H1 (cell line): ENCODE data around the gene MYO16. TPM values are rescaled to one million over a fixed set of nuclear protein-coding genes. Genes with fewer than 3 reads are reported as not detected.

ENCODE experiments used
- CTCF ChIA-PET: fragments of 300-600 bp; sonication (Branson Sonifier 250); formaldehyde crosslinking; loops from one replicate; lab custom pipeline; 2021; ENCODE audit not compliant: partially characterized antibody; lab: Charles Lee
- POLR2A ChIA-PET: fragments of 300-600 bp; sonication (Branson Sonifier 250); formaldehyde crosslinking; loops from one replicate; lab custom pipeline; 2021; ENCODE audit warnings: inconsistent platforms; ENCODE audit not compliant: partially characterized antibody; lab: Charles Lee
- DNase-seq, 2 experiments: peaks; one replicate each; pipeline versions ENCODE4 v3.0.0 to v3.0.0-alpha.2; 2010 to 2022; ENCODE audit warnings: low spot score in 2 of 2, low read depth in 1 of 2, mixed read lengths in 1 of 2
- FAIRE-seq: peaks from 2 replicates; lab custom pipeline; 2011; peaks lifted over from hg19 to GRCh38; lab: Jason Lieb, UNC
- H2AFZ ChIP-seq: 2 replicates; pipeline ENCODE4 v1.8.1; 2012; ENCODE audit warnings: low read length, inconsistent platforms
- H2AK5ac ChIP-seq: 2 replicates; pipeline ENCODE4 v1.6.1; 2013; ENCODE audit warnings: low read depth, low read length
- H2BK120ac ChIP-seq: replicated peaks from 2 replicates; pipeline ENCODE3; 2013; ENCODE audit warnings: low read depth, low read length, inconsistent platforms
- H2BK12ac ChIP-seq: 2 replicates; pipeline ENCODE4 v1.6.1; 2013; ENCODE audit warnings: low read depth, low read length
- H2BK15ac ChIP-seq: 2 replicates; pipeline ENCODE4 v1.6.1; 2013; ENCODE audit warnings: low read length
- H2BK20ac ChIP-seq: 2 replicates; pipeline ENCODE4 v1.6.1; 2013; ENCODE audit warnings: low read length
- H2BK5ac ChIP-seq: 2 replicates; pipeline ENCODE4 v1.6.1; 2013; ENCODE audit warnings: low read depth, low read length
- H3K14ac ChIP-seq: 2 replicates; pipeline ENCODE4 v1.6.1; 2013; ENCODE audit warnings: inconsistent platforms; ENCODE audit not compliant: insufficient read length
- H3K18ac ChIP-seq: 2 replicates; pipeline ENCODE4 v1.6.1; 2013; ENCODE audit warnings: low read length; ENCODE audit errors: extremely low read depth
- H3K23ac ChIP-seq: 2 replicates; pipeline ENCODE4 v1.6.1; 2013; ENCODE audit warnings: inconsistent platforms; ENCODE audit not compliant: insufficient read length
- H3K23me2 ChIP-seq: 2 replicates; pipeline ENCODE4 v1.6.1; 2013; ENCODE audit warnings: low read depth, low read length
- H3K27ac ChIP-seq: 2 replicates; pipeline ENCODE4 v1.6.1; 2011; ENCODE audit warnings: low read depth, low read length, inconsistent platforms
- H3K27me3 ChIP-seq, 4 experiments: replicated peaks in 1 of 4; 1 replicate in 1 of 4; 2 replicates in 3 of 4; pipeline versions ENCODE4 v1.6.1 to v1.8.1; 2011 to 2013; ENCODE audit warnings: low read length in 3 of 4, mild to moderate bottlenecking in 3 of 4, inconsistent platforms in 2 of 4, mixed read lengths in 2 of 4, moderate library complexity in 1 of 4; ENCODE audit not compliant: control insufficient read depth in 3 of 4, insufficient read depth in 3 of 4; ENCODE audit errors: extremely low read depth in 1 of 4
- H3K36me3 ChIP-seq, 4 experiments: 2 replicates each; pipeline versions ENCODE4 v1.6.1 to v1.8.1; 2011 to 2013; ENCODE audit warnings: mild to moderate bottlenecking in 4 of 4, low read length in 3 of 4, moderate library complexity in 2 of 4, control low read depth in 1 of 4, inconsistent platforms in 1 of 4; ENCODE audit not compliant: insufficient read depth in 4 of 4, control insufficient read depth in 2 of 4
- H3K4ac ChIP-seq: replicated peaks from 2 replicates; pipeline ENCODE3; 2013; ENCODE audit warnings: low read length, low read depth, mixed read lengths, inconsistent platforms; ENCODE audit not compliant: insufficient read length
- H3K4me1 ChIP-seq, 4 experiments: replicated peaks in 1 of 4; 1 replicate in 1 of 4; 2 replicates in 3 of 4; pipeline versions ENCODE4 v1.6.1 to v1.8.1; 2011 to 2013; ENCODE audit warnings: low read length in 3 of 4, inconsistent platforms in 2 of 4, mixed read lengths in 1 of 4; ENCODE audit not compliant: insufficient read depth in 4 of 4, control insufficient read depth in 3 of 4
- H3K4me2 ChIP-seq, 2 experiments: 2 replicates each; pipeline versions ENCODE4 v1.6.1 to v1.8.1; 2011 to 2013; ENCODE audit warnings: low read depth in 2 of 2, low read length in 2 of 2, control low read depth in 1 of 2, inconsistent platforms in 1 of 2, mild to moderate bottlenecking in 1 of 2; ENCODE audit not compliant: insufficient read depth in 1 of 2
- H3K4me3 ChIP-seq, 4 experiments: fragments of 200-600, 300-600 bp in 1 of 4; sonication (generic), shearing (Covaris generic), sonication (Bioruptor Twin) in 1 of 4; 2 replicates each; pipeline versions ENCODE4 v1.5.1 to v1.8.1; 2011 to 2016; ENCODE audit warnings: low read length in 4 of 4, low read depth in 3 of 4, control low read depth in 2 of 4, inconsistent platforms in 2 of 4, mild to moderate bottlenecking in 2 of 4, mixed read lengths in 1 of 4, moderate library complexity in 1 of 4; ENCODE audit not compliant: insufficient read depth in 2 of 4; ENCODE audit errors: extremely low read depth in 1 of 4
- H3K56ac ChIP-seq: replicated peaks from 2 replicates; pipeline ENCODE3; 2013; ENCODE audit warnings: low read depth, mild to moderate bottlenecking, mixed read lengths, low read length, inconsistent platforms; ENCODE audit not compliant: insufficient read length
- H3K79me1 ChIP-seq: 2 replicates; pipeline ENCODE4 v1.6.1; 2013; ENCODE audit warnings: low read depth, low read length, control low read depth
- H3K79me2 ChIP-seq, 2 experiments: 2 replicates each; pipeline versions ENCODE4 v1.6.1 to v1.8.1; 2012 to 2013; ENCODE audit warnings: low read length in 2 of 2, mild to moderate bottlenecking in 2 of 2, inconsistent platforms in 1 of 2; ENCODE audit not compliant: insufficient read depth in 2 of 2, control insufficient read depth in 1 of 2
- H3K9ac ChIP-seq, 4 experiments: replicated peaks in 1 of 4; 1 replicate in 1 of 4; 2 replicates in 3 of 4; pipeline versions ENCODE4 v1.6.1 to v1.8.1; 2011 to 2013; ENCODE audit warnings: low read depth in 3 of 4, low read length in 3 of 4, control low read depth in 2 of 4, mild to moderate bottlenecking in 2 of 4, moderate library complexity in 2 of 4, inconsistent platforms in 1 of 4; ENCODE audit errors: extremely low read depth in 1 of 4
- H3K9me3 ChIP-seq, 2 experiments: 2 replicates each; pipeline versions ENCODE4 v1.6.1 to v1.8.1; 2012 to 2013; ENCODE audit warnings: mild to moderate bottlenecking in 2 of 2, moderate library complexity in 2 of 2, control low read depth in 1 of 2, inconsistent platforms in 1 of 2, low read depth in 1 of 2, low read length in 1 of 2, mixed read lengths in 1 of 2; ENCODE audit not compliant: insufficient read depth in 2 of 2
- H4K20me1 ChIP-seq, 2 experiments: replicated peaks in 1 of 2; 2 replicates each; pipeline versions ENCODE3 to v1.8.1; 2011 to 2013; ENCODE audit warnings: inconsistent platforms in 2 of 2, low read length in 2 of 2, mild to moderate bottlenecking in 1 of 2; ENCODE audit not compliant: insufficient read depth in 2 of 2, control insufficient read depth in 1 of 2
- H4K5ac ChIP-seq: 2 replicates; pipeline ENCODE4 v1.6.1; 2013; ENCODE audit warnings: low read length, low read depth, mixed read lengths, inconsistent platforms; ENCODE audit not compliant: insufficient read length
- H4K8ac ChIP-seq: 2 replicates; pipeline ENCODE4 v1.8.0; 2013; ENCODE audit warnings: mild to moderate bottlenecking, moderate library complexity, low read length, inconsistent platforms; ENCODE audit not compliant: insufficient read depth; ENCODE audit errors: extremely low read depth
- H4K91ac ChIP-seq: replicated peaks from 2 replicates; pipeline ENCODE3; 2013; ENCODE audit warnings: low read length, mixed read lengths, inconsistent platforms; ENCODE audit not compliant: insufficient read length
- CBX5 ChIP-seq: fragments of 300-800, 300-1000 bp; sonication (generic); IDR thresholded peaks from 2 replicates; pipeline ENCODE4 v1.7.1; 2016; ENCODE audit warnings: antibody characterized with exemption, low read length, low read depth
- CBX8 ChIP-seq: fragments of 300-800, 300-1000 bp; sonication (generic); IDR thresholded peaks from 2 replicates; pipeline ENCODE4 v1.7.1; 2016; ENCODE audit warnings: low read depth, low read length, borderline replicate concordance
- CEBPB ChIP-seq: IDR thresholded peaks from 2 replicates; pipeline ENCODE4 v1.6.1; 2012; ENCODE audit warnings: low read depth, low read length
- CHD1 ChIP-seq: IDR thresholded peaks from 2 replicates; pipeline ENCODE4 v1.6.1; 2012; ENCODE audit warnings: low read depth, low read length, improper control_type of control experiment
- CHD2 ChIP-seq: IDR thresholded peaks from 2 replicates; pipeline ENCODE4 v1.6.1; 2012; ENCODE audit warnings: low read length, improper control_type of control experiment
- EZH2 ChIP-seq: fragments of 200-600 bp; sonication (generic); IDR thresholded peaks from 2 replicates; pipeline ENCODE4 v1.7.1; 2012; ENCODE audit warnings: low read depth, mild to moderate bottlenecking, moderate library complexity, low read length, inconsistent platforms; ENCODE audit not compliant: severe bottlenecking
- HDAC2 ChIP-seq, 2 experiments: fragments of 300-600 bp in 1 of 2; sonication (generic) in 1 of 2; IDR thresholded peaks; 2 replicates each; pipeline ENCODE4 v1.6.1; 2011 to 2012; ENCODE audit warnings: low read depth in 2 of 2, low read length in 2 of 2, mild to moderate bottlenecking in 2 of 2, moderate library complexity in 2 of 2, borderline replicate concordance in 1 of 2, inconsistent platforms in 1 of 2
- POU5F1 ChIP-seq: IDR thresholded peaks from 2 replicates; pipeline ENCODE4 v1.6.1; 2011; ENCODE audit warnings: low read depth, mild to moderate bottlenecking, low read length, moderate library complexity
- RBBP5 ChIP-seq: IDR thresholded peaks from 2 replicates; pipeline ENCODE4 v1.7.1; 2012; ENCODE audit warnings: low read depth, mild to moderate bottlenecking, inconsistent platforms, low read length, moderate library complexity, borderline replicate concordance
- SRF ChIP-seq: IDR thresholded peaks from 2 replicates; pipeline ENCODE4 v1.6.1; 2011; ENCODE audit warnings: mild to moderate bottlenecking, low read depth, low read length, moderate library complexity
- TCF12 ChIP-seq: IDR thresholded peaks from 2 replicates; pipeline ENCODE4 v1.6.1; 2011; ENCODE audit warnings: low read depth, mild to moderate bottlenecking, low read length
- USF2 ChIP-seq: IDR thresholded peaks from 2 replicates; pipeline ENCODE4 v1.6.1; 2011; ENCODE audit warnings: low read length, improper control_type of control experiment
- WGBS, 2 experiments: shearing (Covaris generic) in 1 of 2; methylation state at CpG; one replicate each; pipeline versions ENCODE4 v1.1.6 to v1.1.7; 2013 to 2015; ENCODE audit warnings: low lambda C conversion rate in 2 of 2, mixed read lengths in 2 of 2, inconsistent platforms in 1 of 2, low coverage in 1 of 2, missing lambda C conversion rate in 1 of 2; ENCODE audit not compliant: insufficient replicate concordance in 2 of 2, insufficient coverage in 1 of 2, insufficient read length in 1 of 2; ENCODE audit errors: extremely low coverage in 1 of 2, missing lambda C conversion rate in 1 of 2; 5-methylcytosine and 5-hydroxymethylcytosine counted together
- polyA plus RNA-seq, 7 experiments: library from polyadenylated mRNA; depleted of rRNA in 3 of 7; stranded (reverse) in 5 of 7; unstranded in 2 of 7; fragments of >200 nt in 5 of 7; fragments of 200-250 nt in 2 of 7; gene quantifications; 1 replicate in 5 of 7; 2 replicates in 1 of 7; 4 replicates in 1 of 7; pipeline versions ENCODE4 v1.2.1 to v1.2.3, GENCODE V29; 2011 to 2013; ENCODE audit warnings: missing spikeins in 2 of 7, mixed read lengths in 2 of 7
- total RNA-seq: library from RNA; stranded (reverse); fragmentation: NEBNext Ultra II Directional; extraction: Animal tissue kit (Norgen Biotek cat#: 25700); gene quantifications from 2 replicates; pipeline ENCODE4 v1.2.1, GENCODE V29; 2021

MYO16 gene
- total and polyA plus RNA-seq, 2 of the 8 experiments (the other 6 are each of a cell fraction or from before 2014, with no cell fraction given) = 0.02 to 0.22 TPM

GRCh38 chr13:109215377-109215776 is 586.0 kb downstream of the MYO16 start:
- H2BK12ac ChIP-seq = no peak overlapping the region

More at GRCh38 chr13:109215377-109215776, 586.0 kb downstream of the MYO16 start:
- no peak overlapping the region for H3K56ac ChIP-seq
- CTCF ChIA-PET = interaction anchor here (0.8 to 1.7 kb wide), 2 partner anchors 8 to 17 kb away, joined by 3 to 6 read pairs; no protein-coding TSS in a partner anchor
- no peak overlapping the region for H3K23ac ChIP-seq
- no peak overlapping the region for H4K91ac ChIP-seq
- no peaks in the 10 kb centered on the region for H3K9me3 ChIP-seq
- no peaks in the 10 kb centered on the region for H3K79me1 ChIP-seq
- H3K9ac ChIP-seq = no peak overlapping the region
- H2BK15ac ChIP-seq = no peak overlapping the region
- no peaks in the 10 kb centered on the region for H3K79me2 ChIP-seq
- no peaks in the 10 kb centered on the region for H3K27me3 ChIP-seq
- WGBS, 2 experiments = 88% methylated on average over 2 of the region's 2 CpGs; no CpG with 5 or more reads in 1 of the 2 experiments
- no peak for DNase-seq
- H3K27ac ChIP-seq = no peak overlapping the region
- H3K4ac ChIP-seq = no peak overlapping the region
- no peaks in the 10 kb centered on the region for H3K23me2 ChIP-seq
- H3K4me2 ChIP-seq = no peak overlapping the region
- no peak for FAIRE-seq
- H2BK5ac ChIP-seq = no peak overlapping the region
- no peak overlapping the region for H3K14ac ChIP-seq
- no peak overlapping the region for H4K5ac ChIP-seq
- no peak overlapping the region for H2AK5ac ChIP-seq
- POLR2A ChIA-PET = no interaction called here
- no peak overlapping the region for H4K8ac ChIP-seq
- no peak overlapping the region for H2BK120ac ChIP-seq
- no peaks in the 10 kb centered on the region for H4K20me1 ChIP-seq
- H3K18ac ChIP-seq = no peak overlapping the region
- no peaks in the 10 kb centered on the region for H3K4me1 ChIP-seq
- TF ChIP-seq HDAC2 (IDR thresholded peaks at IDR 0.05; ENCODE audit: borderline replicate concordance in 1 of 2, low read depth in 2 of 2, low read length in 2 of 2) (no peak), RBBP5 (no peak), CHD2 (no peak), EZH2 (no peak), CBX8 (no peak), TCF12 (no peak), CEBPB (no peak), SRF (no peak), USF2 (no peak), CHD1 (no peak), POU5F1 (no peak), CBX5 (no peak)
- TF ChIP-seq, all 59 proteins: peak for 0
- Histone ChIP-seq H2BK20ac (no peak overlapping the region), H2AFZ (no peak overlapping the region), H3K36me3 (no peaks in the 10 kb centered on the region), H3K4me3 (no peak overlapping the region)
